Measurements from ENCODE around the gene NUMB. TPM values are rescaled to one million over a fixed set of nuclear protein-coding genes. Genes with fewer than 3 reads are reported as not detected.

NUMB gene
- total and polyA plus RNA-seq, 2 of the 13 experiments (the other 11 are each of a cell fraction or from before 2014, with no cell fraction given) = 20.3 to 71.1 TPM

GRCh38 chr14:73491256-73492042, 33.1 kb upstream of the NUMB start (continued):
- TF ChIP-seq, protein P1, sequence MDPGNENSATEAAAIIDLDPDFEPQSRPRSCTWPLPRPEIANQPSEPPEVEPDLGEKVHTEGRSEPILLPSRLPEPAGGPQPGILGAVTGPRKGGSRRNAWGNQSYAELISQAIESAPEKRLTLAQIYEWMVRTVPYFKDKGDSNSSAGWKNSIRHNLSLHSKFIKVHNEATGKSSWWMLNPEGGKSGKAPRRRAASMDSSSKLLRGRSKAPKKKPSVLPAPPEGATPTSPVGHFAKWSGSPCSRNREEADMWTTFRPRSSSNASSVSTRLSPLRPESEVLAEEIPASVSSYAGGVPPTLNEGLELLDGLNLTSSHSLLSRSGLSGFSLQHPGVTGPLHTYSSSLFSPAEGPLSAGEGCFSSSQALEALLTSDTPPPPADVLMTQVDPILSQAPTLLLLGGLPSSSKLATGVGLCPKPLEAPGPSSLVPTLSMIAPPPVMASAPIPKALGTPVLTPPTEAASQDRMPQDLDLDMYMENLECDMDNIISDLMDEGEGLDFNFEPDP (CRISPR knock-in tag; conservative IDR thresholded peaks at IDR 0.05) = peak; percentile 93; the same call in 1 of the 2 replicates
- TF ChIP-seq NFYB (CRISPR knock-in tag; IDR thresholded peaks at IDR 0.05) = peak; percentile 53; the same call in 1 of the 2 replicates
- TF ChIP-seq ZNF607 (CRISPR knock-in tag; IDR thresholded peaks at IDR 0.05; ENCODE audit: borderline replicate concordance) = peak; percentile 50; the same call in 1 of the 2 replicates
- TF ChIP-seq ZNF777 (CRISPR knock-in tag; IDR thresholded peaks at IDR 0.05) = peak; percentile 89
- TF ChIP-seq DR1 (CRISPR knock-in tag; IDR thresholded peaks at IDR 0.05) = 0 out of 2 replicates have a peak, but pooled peaks have one; percentile 30
- TF ChIP-seq ZNF343 (CRISPR knock-in tag; IDR thresholded peaks at IDR 0.05) = 0 out of 2 replicates have a peak, but pooled peaks have one; percentile 20
- TF ChIP-seq, protein P2, sequence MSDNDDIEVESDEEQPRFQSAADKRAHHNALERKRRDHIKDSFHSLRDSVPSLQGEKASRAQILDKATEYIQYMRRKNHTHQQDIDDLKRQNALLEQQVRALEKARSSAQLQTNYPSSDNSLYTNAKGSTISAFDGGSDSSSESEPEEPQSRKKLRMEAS (IDR thresholded peaks at IDR 0.05) = peak; percentile 34
- 0 out of 2 replicates have a peak, but pooled peaks have one; percentile 26 for TF ChIP-seq IRF9 (CRISPR knock-in tag; IDR thresholded peaks at IDR 0.05; ENCODE audit: borderline replicate concordance)
- peak; percentile 45 for TF ChIP-seq TAF15 (IDR thresholded peaks at IDR 0.05; ENCODE audit: low read depth, low read length, poor library complexity, severe bottlenecking)
- TF ChIP-seq IKZF4 (CRISPR knock-in tag; IDR thresholded peaks at IDR 0.05; ENCODE audit: borderline replicate concordance, low read depth, not compliant biosample characterization) = no peak
- TF ChIP-seq, protein P3, sequence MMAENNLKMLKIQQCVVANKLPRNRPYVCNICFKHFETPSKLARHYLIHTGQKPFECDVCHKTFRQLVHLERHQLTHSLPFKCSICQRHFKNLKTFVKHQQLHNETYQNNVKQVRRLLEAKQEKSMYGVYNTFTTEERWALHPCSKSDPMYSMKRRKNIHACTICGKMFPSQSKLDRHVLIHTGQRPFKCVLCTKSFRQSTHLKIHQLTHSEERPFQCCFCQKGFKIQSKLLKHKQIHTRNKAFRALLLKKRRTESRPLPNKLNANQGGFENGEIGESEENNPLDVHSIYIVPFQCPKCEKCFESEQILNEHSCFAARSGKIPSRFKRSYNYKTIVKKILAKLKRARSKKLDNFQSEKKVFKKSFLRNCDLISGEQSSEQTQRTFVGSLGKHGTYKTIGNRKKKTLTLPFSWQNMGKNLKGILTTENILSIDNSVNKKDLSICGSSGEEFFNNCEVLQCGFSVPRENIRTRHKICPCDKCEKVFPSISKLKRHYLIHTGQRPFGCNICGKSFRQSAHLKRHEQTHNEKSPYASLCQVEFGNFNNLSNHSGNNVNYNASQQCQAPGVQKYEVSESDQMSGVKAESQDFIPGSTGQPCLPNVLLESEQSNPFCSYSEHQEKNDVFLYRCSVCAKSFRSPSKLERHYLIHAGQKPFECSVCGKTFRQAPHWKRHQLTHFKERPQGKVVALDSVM (CRISPR knock-in tag; IDR thresholded peaks at IDR 0.05) = no peak
- 0 out of 2 replicates have a peak, but pooled peaks have one; percentile 6 for TF ChIP-seq PAX8 (CRISPR knock-in tag; IDR thresholded peaks at IDR 0.05; ENCODE audit: borderline replicate concordance)
- 0 out of 2 replicates have a peak, but pooled peaks have one; percentile 28 for TF ChIP-seq DMAP1 (CRISPR knock-in tag; IDR thresholded peaks at IDR 0.05)
- peak; percentile 25; the same call in 1 of the 2 replicates for TF ChIP-seq TP53 (CRISPR knock-in tag; conservative IDR thresholded peaks at IDR 0.05)
- no peak for TF ChIP-seq RXRB (CRISPR knock-in tag; IDR thresholded peaks at IDR 0.05; ENCODE audit: borderline replicate concordance)
- TF ChIP-seq, protein P4, sequence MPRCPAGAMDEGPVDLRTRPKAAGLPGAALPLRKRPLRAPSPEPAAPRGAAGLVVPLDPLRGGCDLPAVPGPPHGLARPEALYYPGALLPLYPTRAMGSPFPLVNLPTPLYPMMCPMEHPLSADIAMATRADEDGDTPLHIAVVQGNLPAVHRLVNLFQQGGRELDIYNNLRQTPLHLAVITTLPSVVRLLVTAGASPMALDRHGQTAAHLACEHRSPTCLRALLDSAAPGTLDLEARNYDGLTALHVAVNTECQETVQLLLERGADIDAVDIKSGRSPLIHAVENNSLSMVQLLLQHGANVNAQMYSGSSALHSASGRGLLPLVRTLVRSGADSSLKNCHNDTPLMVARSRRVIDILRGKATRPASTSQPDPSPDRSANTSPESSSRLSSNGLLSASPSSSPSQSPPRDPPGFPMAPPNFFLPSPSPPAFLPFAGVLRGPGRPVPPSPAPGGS (CRISPR knock-in tag; IDR thresholded peaks at IDR 0.05) = 0 out of 2 replicates have a peak, but pooled peaks have one; percentile 12
- peak; percentile 28; the same call in 1 of the 2 replicates for TF ChIP-seq CCDC6 (CRISPR knock-in tag; IDR thresholded peaks at IDR 0.05)
- TF ChIP-seq RARG (CRISPR knock-in tag; IDR thresholded peaks at IDR 0.05; ENCODE audit: low read depth) = 0 out of 2 replicates have a peak, but pooled peaks have one; percentile 21
- TF ChIP-seq ZNF563 (CRISPR knock-in tag; IDR thresholded peaks at IDR 0.05) = 0 out of 2 replicates have a peak, but pooled peaks have one; percentile 63
- TF ChIP-seq HDAC1 (CRISPR knock-in tag; IDR thresholded peaks at IDR 0.05) = peak; percentile 35; the same call in 1 of the 2 replicates
